Esophagus muscularis mucosa (tissue), 4 donors: ENCODE data around the gene SLC45A1. TPM values are rescaled to one million over a fixed set of nuclear protein-coding genes. Genes with fewer than 3 reads are reported as not detected.

Source experiments
- DNase-seq: peaks from one replicate; pipeline ENCODE4 v3.0.0-alpha.2; 2017; ENCODE audit errors: extremely low spot score
- H3K27ac ChIP-seq, 4 donors: fragments of 200-600 bp; sonication (generic); replicated peaks in 1 of 4; 1 replicate in 3 of 4; 2 replicates in 1 of 4; pipeline ENCODE4 v1.5.1; 2016 to 2019; ENCODE audit warnings: mild to moderate bottlenecking in 1 of 4
- H3K27me3 ChIP-seq, 4 donors: fragments of 200-600 bp; sonication (generic); one replicate each; pipeline versions ENCODE4 v1.5.1 to v1.6.0; 2016 to 2019
- H3K36me3 ChIP-seq, 4 donors: fragments of 200-600 bp; sonication (generic); one replicate each; pipeline ENCODE4 v1.5.1; 2016 to 2019
- H3K4me1 ChIP-seq, 4 donors: fragments of 200-600 bp; sonication (generic); one replicate each; pipeline ENCODE4 v1.5.1; 2016 to 2019
- H3K4me3 ChIP-seq, 4 donors: fragments of 200-600 bp; sonication (generic); 1 replicate in 2 of 4; 2 replicates in 2 of 4; pipeline ENCODE4 v1.5.1; 2016 to 2019; ENCODE audit warnings: mild to moderate bottlenecking in 4 of 4, moderate library complexity in 1 of 4
- H3K9me3 ChIP-seq, 4 donors: fragments of 200-600 bp; sonication (generic); 1 replicate in 3 of 4; 2 replicates in 1 of 4; pipeline ENCODE4 v1.5.1; 2016 to 2019
- EP300 ChIP-seq: sonication (generic); formaldehyde crosslinking; IDR thresholded peaks from one replicate; pipeline ENCODE4 v1.6.1; 2017; ENCODE audit warnings: antibody characterized with exemption
- POLR2A ChIP-seq: fragments of 450-650 bp; IDR thresholded peaks from one replicate; pipeline ENCODE4 v1.6.1; 2017; ENCODE audit warnings: antibody characterized with exemption, moderate library complexity, mild to moderate bottlenecking, low read depth
- POLR2AphosphoS5 ChIP-seq, 2 donors: sonication (generic); formaldehyde crosslinking; IDR thresholded peaks; one replicate each; pipeline ENCODE4 v1.6.1; 2017; ENCODE audit warnings: antibody characterized with exemption in 2 of 2
- WGBS: methylation state at CpG from one replicate; pipeline ENCODE4 v1.1.5; 2018; 5-methylcytosine and 5-hydroxymethylcytosine counted together
- intact Hi-C: fragments of 100-400 bp; cut with DNase I; formaldehyde crosslinking; loops from one replicate; pipeline ENCODE4 v1.15.1; 2023
- total RNA-seq, 4 donors: library from RNA; depleted of rRNA; stranded (reverse); fragments of >200 nt; gene quantifications; one replicate each; pipeline versions ENCODE4 v1.1.0 to v1.2.1, GENCODE V29; 2016
- TF ChIP-seq, protein P1 (sequence below), 3 experiments: fragments of 200-600 bp in 2 of 3; fragments of 450-650 bp in 1 of 3; sonication (generic) in 2 of 3; IDR thresholded peaks; one replicate each; pipeline ENCODE4 v1.5.1; 2017 to 2019; ENCODE audit warnings: antibody characterized with exemption in 3 of 3, mild to moderate bottlenecking in 2 of 3, moderate library complexity in 1 of 3

SLC45A1 gene
- total RNA-seq, 4 donors from 2014 or later: 6.8 to 17.5 (median 10.7) TPM

- Histone ChIP-seq H3K27ac (no peak overlapping the region), H3K36me3 (no peaks in the 10 kb centered on the region), H3K27me3 (no peaks in the 10 kb centered on the region), H3K9me3 (no peaks in the 10 kb centered on the region), H3K4me1 (peaks cover 5 to 9% (median 6%) of the 10 kb centered on the region in 4 donors), H3K4me3 (no peak overlapping the region)
- WGBS: 82% methylated on average over 4 of the region's 4 CpGs
- no peak for TF ChIP-seq POLR2A
- no peak for TF ChIP-seq POLR2AphosphoS5 (IDR thresholded peaks at IDR 0.05)
- no peak for TF ChIP-seq EP300
- TF ChIP-seq, protein P1, sequence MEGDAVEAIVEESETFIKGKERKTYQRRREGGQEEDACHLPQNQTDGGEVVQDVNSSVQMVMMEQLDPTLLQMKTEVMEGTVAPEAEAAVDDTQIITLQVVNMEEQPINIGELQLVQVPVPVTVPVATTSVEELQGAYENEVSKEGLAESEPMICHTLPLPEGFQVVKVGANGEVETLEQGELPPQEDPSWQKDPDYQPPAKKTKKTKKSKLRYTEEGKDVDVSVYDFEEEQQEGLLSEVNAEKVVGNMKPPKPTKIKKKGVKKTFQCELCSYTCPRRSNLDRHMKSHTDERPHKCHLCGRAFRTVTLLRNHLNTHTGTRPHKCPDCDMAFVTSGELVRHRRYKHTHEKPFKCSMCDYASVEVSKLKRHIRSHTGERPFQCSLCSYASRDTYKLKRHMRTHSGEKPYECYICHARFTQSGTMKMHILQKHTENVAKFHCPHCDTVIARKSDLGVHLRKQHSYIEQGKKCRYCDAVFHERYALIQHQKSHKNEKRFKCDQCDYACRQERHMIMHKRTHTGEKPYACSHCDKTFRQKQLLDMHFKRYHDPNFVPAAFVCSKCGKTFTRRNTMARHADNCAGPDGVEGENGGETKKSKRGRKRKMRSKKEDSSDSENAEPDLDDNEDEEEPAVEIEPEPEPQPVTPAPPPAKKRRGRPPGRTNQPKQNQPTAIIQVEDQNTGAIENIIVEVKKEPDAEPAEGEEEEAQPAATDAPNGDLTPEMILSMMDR (IDR thresholded peaks at IDR 0.05): no peak
- DNase-seq: no peak
- intact Hi-C loops: no loop called here
These were observed 10.3 kb upstream of the SLC45A1 start for GRCh38 chr1:8307628-8308027.

DNA sequence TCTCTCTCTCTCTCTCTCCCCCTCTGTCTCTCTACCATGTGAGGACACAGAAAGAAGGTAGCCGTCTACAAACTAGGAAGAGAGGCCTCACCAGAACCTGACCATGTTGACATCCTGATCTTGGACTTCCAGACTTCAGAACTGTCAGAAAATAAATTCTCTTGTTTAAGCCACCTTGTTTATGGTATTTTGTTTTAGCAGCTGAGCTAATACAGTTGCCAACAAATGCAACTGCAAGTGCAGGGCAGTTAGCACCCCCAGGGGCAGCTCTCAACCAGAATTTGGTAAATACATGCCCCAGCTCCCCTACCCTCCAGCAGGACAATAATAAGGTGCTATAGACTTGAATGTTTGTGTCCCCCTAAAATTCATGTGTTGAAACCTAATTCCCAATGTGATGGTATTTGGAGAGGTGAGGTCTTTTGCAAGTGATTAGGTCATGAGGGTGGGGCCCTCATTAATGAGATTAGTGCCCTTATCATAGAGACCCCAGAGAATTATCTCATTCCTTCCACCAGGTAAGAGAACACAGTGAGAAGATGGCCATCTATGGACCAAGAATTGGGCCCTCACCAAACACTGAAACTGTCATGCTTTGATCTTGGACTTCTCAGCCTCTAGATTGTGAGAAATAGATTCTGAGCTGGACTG, 6.7 kb upstream of the SLC45A1 start:
- Histone ChIP-seq H3K4me3 (no peak overlapping the region), H3K27me3 (no peaks in the 10 kb centered on the region)
- TF ChIP-seq EP300: no peak
- TF ChIP-seq POLR2AphosphoS5 (IDR thresholded peaks at IDR 0.05): no peak
- TF ChIP-seq, protein P1 (IDR thresholded peaks at IDR 0.05): no peak
- no peak for TF ChIP-seq POLR2A

DNA sequence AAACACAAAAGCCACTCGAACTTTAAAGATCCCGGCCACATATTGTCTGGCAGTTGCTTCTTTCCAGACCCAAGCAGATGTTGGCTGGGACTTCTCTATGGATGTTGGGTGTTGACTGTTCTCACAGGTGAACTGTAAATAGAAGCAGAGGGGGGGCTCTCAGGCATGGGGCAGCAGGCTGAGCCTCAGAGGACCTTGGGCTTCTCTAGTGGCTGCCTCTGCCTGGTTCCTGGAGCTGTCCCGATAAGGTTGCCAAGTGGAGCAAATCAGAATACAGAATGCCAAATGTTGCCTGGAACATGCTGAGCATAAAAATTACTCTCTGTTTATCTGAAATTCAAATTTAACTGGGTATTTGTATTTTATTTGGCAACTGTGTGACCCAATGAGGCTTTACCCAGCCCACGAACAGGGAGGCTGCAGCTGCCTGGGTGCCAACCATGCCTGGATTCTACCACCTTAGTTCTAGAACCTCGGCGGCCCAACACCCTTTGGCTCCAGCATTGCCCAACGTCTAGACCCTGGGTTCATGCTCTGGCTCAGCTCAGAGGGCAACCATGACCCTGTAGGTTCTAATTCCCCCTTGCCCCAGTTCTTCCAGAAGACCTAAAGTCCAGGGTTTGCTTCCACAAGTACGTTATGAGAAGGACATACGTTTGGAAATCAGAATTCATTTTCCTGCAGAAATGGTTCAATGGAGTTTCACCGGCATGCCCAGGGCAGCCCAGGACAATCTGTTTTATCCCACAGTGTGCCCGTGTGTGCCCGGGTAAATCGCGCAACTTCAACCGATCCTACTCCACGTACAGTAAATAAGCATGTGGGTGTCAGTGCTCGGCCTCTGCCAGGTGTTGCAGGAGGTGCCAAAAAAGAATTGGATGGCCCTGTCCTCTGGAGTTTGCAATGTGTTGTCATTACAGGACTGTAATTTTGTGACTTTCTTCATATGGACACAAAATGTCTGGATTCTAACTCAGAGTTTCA, 5.4 kb upstream of the SLC45A1 start:
- 88% methylated on average over 13 of the region's 17 CpGs for WGBS

More for the DNA sequence above, 6.7 kb upstream of the SLC45A1 start:
- no peaks in the 10 kb centered on the region for H3K9me3 ChIP-seq
- intact Hi-C loops: loop anchor here (10.0 kb wide), 2 partner anchors 106 to 196 kb away; no protein-coding TSS in a partner anchor
- no peak for DNase-seq
- H3K27ac ChIP-seq: peak overlapping the region in 1 of 4 donors; percentile 42
- WGBS: 93% methylated on average over 1 of the region's 1 CpG
- no peaks in the 10 kb centered on the region for H3K36me3 ChIP-seq
- peaks cover 6 to 32% (median 28%) of the 10 kb centered on the region in 4 donors for H3K4me1 ChIP-seq

GRCh38 chr1:8313231-8313630, 4.7 kb upstream of the SLC45A1 start:
- Histone ChIP-seq H3K27ac (peak overlapping the region in 1 of 4 donors; percentile 42), H3K9me3 (no peaks in the 10 kb centered on the region), H3K36me3 (no peaks in the 10 kb centered on the region), H3K4me1 (peaks cover 14 to 45% (median 40%) of the 10 kb centered on the region in 4 donors), H3K27me3 (no peaks in the 10 kb centered on the region), H3K4me3 (no peak overlapping the region)
- DNase-seq: no peak
- 83% methylated on average over 6 of the region's 6 CpGs for WGBS
- TF ChIP-seq, protein P1 (IDR thresholded peaks at IDR 0.05): no peak
- TF ChIP-seq POLR2A (no peak), POLR2AphosphoS5 (IDR thresholded peaks at IDR 0.05) (no peak), EP300 (no peak)
- intact Hi-C loops: loop anchor here (10.0 kb wide), 2 partner anchors 108 to 198 kb away; no protein-coding TSS in a partner anchor

More for the DNA sequence above, 5.4 kb upstream of the SLC45A1 start:
- TF ChIP-seq, protein P1 (IDR thresholded peaks at IDR 0.05): no peak
- no peak for TF ChIP-seq POLR2A
- TF ChIP-seq POLR2AphosphoS5 (IDR thresholded peaks at IDR 0.05): no peak
- TF ChIP-seq EP300: no peak
- Histone ChIP-seq H3K4me1 (peaks cover 7 to 38% (median 34%) of the 10 kb centered on the region in 4 donors), H3K27ac (peak overlapping the region in 2 of 4 donors; percentile 42 to 44), H3K4me3 (no peak overlapping the region), H3K36me3 (no peaks in the 10 kb centered on the region), H3K27me3 (no peaks in the 10 kb centered on the region), H3K9me3 (no peaks in the 10 kb centered on the region)
- DNase-seq: no peak
- intact Hi-C loops: loop anchor here (10.0 kb wide), 2 partner anchors 108 to 198 kb away; no protein-coding TSS in a partner anchor
